NCI-H748 (cell line): ENCODE data around the gene ETFDH.
"Not testable (repeated sequence)": the region's sequence is repeated elsewhere in the genome, so short reads cannot be mapped to it uniquely, and the experiment has no call there.

Experiments used
- DNase-seq: peaks from one replicate; lab custom pipeline; 2025; ENCODE audit not compliant: unreplicated experiment; lab: John Stamatoyannopoulos, UW

The ETFDH gene

GRCh38 chr4:158750379-158750778 is 78.3 kb downstream of the ETFDH start:
- DNase-seq = no peak

- no peak for DNase-seq
Observed at GRCh38 chr4:158754385-158755180, 82.5 kb downstream of the ETFDH start.

DNA sequence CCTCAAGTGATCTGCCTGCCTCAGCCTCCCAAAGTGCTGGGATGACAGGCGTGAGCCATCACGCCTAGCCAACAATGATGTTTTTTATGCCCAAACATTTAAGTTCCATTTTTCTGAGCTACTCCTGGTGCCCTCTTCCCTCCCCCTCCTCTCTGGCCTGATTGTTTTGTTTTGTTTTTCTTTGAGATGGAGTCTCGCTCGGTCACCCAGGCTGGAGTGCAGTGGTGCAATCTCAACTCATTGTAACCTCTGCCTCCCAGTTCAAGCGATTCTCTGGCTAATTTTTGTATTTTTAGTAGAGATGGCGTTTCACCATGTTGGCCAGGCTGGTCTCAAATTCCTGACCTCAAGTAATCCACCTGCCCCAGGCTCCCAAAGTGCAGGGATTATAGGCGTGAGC is 83.7 kb downstream of the ETFDH start:
- not testable (repeated sequence) for DNase-seq

DNA sequence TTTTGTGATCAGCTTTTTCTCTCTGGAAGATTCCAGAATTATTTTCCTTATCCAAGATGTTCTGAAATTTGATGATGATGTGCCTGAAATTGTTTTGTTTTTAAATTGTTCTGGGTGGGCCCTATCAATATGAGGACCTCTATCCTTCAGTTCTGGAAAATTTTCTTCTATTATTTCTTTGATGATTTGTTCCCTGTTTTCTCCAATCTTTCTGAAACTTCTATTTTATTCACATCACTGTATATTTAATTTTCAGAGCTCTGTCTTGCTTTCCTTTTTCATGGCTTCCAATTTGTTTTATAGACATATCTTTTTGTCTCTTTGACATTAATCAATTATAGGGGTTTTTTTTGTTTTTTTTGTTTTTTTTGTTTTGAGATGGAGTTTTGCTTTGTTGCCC is 84.5 kb downstream of the ETFDH start:
- DNase-seq = no peak

DNA sequence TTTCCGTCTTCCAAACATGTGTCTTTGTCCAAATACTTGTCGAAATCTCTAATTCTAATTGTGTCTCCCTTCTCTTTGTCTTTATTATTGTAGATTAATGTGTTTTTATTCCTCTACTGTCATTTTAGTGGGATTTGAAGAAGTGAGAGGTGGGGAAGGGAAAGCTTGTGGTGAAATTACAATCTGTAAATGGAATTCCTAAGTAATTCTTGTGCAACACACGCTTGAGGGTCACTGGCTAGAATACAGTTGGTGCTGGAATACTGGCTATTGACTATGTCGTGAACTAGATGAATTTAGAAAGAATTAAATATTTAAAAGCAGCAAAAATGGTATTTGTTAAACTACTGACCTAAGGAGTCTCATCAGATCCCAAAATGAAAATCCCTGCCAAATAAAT is 86.0 kb downstream of the ETFDH start:
- DNase-seq = no peak

- no peak for DNase-seq
Observed at GRCh38 chr4:158758703-158759102, 86.6 kb downstream of the ETFDH start.
